Neural progenitor cell (in vitro differentiated cells): Measurements from ENCODE around the gene EXOC4.

Experiments used
- CTCF ChIP-seq: fragments of 200-600 bp; sonication (generic); IDR thresholded peaks from 2 replicates; pipeline ENCODE4 v1.5.1; 2017; ENCODE audit warnings: antibody characterized with exemption, mild to moderate bottlenecking
- EZH2 ChIP-seq: fragments of 200-600 bp; sonication (generic); IDR thresholded peaks from 2 replicates; pipeline ENCODE4 v1.6.1; 2017; ENCODE audit warnings: antibody characterized with exemption, mild to moderate bottlenecking, moderate library complexity
- EZH2phosphoT487 ChIP-seq: fragments of 200-600 bp; sonication (generic); IDR thresholded peaks from 2 replicates; pipeline ENCODE4 v1.6.1; 2017; ENCODE audit warnings: antibody characterized with exemption

GRCh38 chr7:133904776-133905175 is 651.9 kb downstream of the EXOC4 start:
- TF ChIP-seq CTCF (no peak), EZH2 (no peak), EZH2phosphoT487 (no peak)
